GM21526 (cell line): ENCODE results near the gene SUCO.

Experiments used
- ATAC-seq: cut with Tn5 transposase; IDR thresholded peaks from one replicate; pipeline ENCODE4 v1.9.1; 2021; ENCODE audit warnings: moderate library complexity; ENCODE audit not compliant: unreplicated experiment, low FRiP score

Gene SUCO

DNA sequence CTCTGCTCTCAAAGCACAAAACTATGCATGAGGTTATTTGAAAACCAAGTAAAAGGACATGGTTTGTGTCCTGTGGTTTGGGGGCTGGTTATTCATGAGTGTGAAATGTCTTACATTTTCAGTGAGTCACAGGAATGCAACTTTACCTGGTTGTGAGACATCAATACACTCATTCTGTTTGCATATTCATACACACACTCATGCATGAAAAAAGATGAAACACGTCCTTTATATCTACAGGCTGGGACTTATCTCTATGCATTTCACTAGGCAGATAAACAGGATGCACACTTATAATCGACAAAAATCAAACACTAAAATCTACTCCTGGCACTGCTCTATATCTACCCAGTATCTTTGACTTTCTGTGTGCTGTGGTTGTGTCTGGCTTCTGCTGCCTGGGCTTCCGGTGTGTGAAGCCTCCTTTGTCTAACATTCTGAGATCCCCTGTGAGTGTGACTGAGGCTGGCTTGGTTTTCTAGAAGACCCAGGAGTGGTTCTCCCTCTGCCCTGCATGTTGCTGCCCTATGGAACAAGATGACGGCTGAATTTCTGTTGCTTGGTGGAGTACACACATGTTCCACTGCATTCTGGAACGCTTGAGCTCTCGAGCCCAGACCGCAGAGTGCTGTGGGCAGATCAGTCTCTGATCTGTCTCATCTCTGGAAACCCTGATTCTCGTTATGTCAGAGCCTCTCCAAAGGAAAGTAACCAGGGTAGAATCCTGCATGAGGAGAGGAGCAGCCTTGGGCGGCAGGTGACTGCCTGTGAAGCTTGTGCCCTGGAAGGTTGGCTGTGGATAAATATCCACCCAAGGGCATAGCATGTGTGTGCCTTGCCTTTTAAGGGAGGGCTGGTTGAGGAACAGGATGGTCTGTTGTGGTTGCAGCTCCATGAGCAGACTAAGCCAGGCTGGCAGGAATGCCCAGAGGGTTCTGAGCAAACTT, 106.2 kb downstream of the SUCO start:
- ATAC-seq, result peak; percentile 80

DNA sequence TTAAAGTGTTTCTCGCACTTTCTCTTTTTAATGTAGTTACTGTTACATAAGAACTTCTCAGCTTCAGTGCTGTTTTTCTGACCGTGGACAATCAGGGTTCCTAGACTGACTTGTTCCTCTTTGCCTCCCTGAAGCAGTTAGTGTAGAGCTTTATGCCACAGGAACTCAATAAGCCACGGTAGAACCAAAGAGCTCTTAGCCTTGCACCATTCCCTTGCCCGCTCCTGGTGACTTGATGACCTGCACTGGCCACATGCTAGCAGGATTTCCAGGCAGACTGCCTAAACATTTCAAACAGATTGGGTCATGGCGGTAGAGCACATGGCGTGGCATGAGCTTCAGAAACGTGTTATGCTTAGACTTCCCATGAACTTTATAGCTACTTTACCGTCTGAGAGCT, 107.2 kb downstream of the SUCO start:
- ATAC-seq, result no peak

DNA sequence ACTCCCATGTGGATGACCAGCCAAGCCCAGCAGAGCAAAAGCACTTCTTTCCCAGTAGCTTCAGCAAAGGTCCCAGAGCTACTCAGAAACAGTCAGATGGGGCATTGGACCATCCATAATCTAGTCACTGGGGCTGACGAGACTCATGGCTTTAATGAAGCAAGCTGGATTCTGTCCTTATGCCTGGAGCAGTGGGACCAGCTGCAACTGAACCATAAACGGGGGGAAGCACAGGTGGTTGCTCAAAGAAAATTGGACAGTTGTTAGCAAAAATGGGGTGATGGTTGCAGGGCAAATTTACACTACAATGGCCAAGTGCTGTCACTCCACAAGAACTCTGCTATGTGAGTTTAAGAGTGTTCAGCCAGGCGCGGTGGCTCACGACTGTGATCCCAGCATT, 108.5 kb downstream of the SUCO start:
- no peak for ATAC-seq

- ATAC-seq, result no peak
Observed at GRCh38 chr1:172642970-172643369, 110.0 kb downstream of the SUCO start.

DNA sequence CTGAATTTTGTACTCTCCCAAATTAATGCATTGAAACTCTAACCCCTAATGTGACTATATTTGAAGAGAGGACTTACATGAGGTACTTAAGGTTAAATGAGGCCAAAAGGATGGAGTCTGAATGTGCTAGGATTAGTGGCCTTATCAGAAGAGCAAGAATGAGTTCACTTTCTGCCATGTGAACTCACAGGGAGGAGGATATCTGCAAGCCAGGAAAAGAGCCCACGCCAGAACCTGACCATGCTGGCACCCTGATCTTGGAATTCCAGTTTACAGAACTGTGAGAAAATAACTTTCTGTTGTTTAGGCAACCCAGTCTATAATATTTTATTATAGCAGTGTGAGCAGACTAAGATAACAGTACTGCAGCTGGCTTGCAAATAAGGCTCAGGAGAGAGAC, 113.7 kb downstream of the SUCO start:
- ATAC-seq, result no peak

DNA sequence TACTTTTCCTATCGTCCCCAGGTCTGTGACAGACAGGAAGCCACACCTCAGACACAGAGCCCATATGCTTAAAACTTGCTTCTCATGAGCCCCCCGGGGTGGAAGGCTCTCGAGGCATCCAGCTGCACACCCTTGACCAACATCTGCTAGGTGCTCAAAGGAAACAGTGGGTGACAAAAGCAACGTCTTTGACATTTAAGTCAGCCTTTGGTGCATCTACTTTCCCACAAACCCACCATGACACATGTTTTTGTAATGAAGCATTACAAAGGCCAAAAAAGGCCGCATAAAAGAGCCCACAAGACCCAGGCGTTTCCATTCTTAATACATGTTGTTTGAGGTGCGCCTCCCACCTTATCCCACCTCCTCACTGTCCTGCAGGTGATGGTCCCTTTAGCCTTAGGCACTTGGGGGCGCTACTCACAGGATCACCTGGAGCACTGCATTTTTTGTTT, 114.2 kb downstream of the SUCO start:
- no peak for ATAC-seq

- no peak for ATAC-seq
Observed at GRCh38 chr1:172647987-172648386, 115.0 kb downstream of the SUCO start.

GRCh38 chr1:172650474-172651193, 117.7 kb downstream of the SUCO start:
- no peak for ATAC-seq

DNA sequence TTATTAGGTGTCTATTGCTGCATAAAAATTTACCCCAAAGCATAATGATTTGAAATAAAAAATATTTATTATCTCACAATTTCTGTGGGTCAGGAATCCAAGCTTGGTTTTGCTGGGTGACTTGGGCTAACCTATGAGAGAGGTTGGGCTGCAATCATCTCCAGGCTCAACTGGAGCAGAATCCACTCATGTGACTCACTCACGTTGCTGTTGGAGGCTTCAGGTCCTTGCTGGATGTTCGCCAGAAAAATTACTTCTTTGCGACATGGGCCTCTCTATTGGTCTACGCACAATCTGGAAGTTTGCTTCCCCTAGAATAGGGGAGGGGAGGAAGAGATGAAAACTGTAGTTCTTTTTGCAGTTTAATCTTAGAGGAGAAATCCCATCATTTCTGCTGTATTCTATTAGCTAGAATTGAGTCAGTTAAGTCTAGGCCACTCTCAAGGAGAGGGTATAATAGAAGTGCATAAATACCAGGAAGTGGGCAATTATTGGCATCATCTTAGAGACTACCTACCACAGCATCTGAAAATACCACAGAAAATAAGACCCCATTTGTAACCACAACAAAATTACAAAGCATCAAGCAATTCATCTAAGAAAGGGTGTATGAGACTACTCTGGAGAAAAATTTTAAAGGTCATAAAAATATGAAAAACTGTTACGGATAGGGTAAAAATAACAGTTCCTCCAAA, 120.2 kb downstream of the SUCO start:
- ATAC-seq, result no peak

DNA sequence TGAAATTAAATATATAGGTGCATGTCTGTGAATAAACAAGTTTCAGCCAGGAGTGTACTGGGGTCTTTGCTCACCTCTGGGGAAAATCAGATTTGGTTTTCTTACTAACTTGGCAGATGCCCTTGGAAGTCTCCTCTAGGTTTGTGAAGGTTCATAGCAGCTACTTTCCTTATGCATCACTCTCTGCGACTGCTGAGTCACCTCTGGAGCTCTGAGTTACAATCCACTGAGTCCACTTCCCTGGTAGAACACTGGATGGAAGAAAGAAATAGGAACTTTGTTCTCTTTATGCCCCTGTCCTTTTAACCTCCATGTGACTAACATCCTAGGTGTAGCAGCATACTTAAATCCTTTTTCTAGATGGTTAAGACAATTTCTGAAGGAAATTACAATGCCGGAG, 121.6 kb downstream of the SUCO start:
- ATAC-seq, result no peak

GRCh38 chr1:172656576-172656975, 123.6 kb downstream of the SUCO start:
- ATAC-seq, result no peak

- ATAC-seq, result no peak
Observed at GRCh38 chr1:172657586-172657985, 124.6 kb downstream of the SUCO start.

- ATAC-seq, result no peak
Observed at GRCh38 chr1:172658871-172659453, 126.0 kb downstream of the SUCO start, which contains the start of gene FASLG. TSS of gene FASLG (plus strand) at chr1:172659103. CDS start at chr1:172659202, 99 bp downstream.

- no peak for ATAC-seq
Observed at GRCh38 chr1:172661107-172661506, 128.2 kb downstream of the SUCO start.
